Measurements from ENCODE around the gene SYNJ2.

The SYNJ2 gene

DNA sequence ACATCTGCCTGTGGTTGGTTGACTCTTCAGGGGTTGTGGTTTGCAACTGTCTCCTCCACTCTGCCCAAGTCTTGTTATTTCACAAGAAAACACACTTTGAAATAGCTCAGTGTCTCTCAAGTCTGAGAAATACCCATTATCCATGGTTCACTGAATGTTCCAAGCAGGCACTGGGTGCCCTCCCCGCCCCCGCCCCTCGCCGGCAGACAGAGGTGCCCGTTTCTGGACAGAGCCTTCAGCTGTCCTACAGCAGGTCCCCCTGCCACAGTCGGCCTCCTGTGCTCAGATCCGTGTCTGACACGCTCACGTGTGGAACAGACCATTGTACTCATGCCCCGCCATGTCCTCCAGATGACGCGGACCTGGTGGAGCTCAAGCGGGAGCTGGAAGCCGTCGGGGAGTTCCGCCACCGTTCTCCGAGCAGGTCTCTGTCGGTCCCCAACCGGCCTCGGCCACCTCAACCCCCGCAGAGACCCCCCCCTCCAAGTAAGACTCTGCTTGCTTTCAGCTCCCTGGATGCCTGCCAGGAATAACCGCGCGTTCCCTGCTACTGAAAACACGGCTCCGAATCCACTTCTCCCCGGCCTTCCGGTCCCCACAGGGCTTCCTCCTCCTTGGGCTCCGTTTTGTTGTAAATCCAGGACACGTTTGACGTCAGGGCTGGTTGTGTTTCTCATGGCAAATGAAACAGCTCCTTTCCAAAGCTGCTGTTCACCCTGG lies 105.0 kb downstream of the SYNJ2 start:
- no peak for DNase-seq

DNA sequence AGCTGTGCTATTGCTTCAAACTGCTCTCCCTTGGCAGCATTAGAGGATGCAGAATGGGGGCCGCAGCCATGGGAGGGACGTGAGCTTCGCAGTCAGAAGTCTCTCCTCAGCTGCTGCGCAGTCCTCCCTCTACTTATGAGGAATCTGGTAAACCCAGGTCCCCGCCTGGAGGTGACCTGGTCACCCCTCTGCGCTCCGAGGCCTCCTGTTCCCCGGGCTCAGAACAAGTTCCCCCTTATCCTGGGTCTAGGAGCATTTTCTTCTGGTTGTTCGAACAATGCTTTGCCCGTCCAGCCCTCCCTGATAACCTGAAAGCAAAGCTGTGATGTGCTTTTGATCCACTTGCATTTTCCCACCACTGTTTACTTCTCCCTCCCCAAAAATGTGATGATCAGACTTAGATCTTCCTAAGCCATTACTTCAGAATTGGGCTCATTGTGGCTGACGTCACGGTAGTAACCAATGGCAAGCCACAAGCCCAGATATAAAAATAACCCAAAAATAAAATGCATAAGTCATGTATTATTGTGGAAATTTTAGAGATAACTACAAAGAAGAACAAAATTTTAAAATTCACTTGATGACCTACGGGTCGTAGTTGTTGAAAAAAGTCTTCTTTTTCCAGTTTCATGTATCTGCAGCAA lies 105.7 kb downstream of the SYNJ2 start:
- DNase-seq: no peak

DNA sequence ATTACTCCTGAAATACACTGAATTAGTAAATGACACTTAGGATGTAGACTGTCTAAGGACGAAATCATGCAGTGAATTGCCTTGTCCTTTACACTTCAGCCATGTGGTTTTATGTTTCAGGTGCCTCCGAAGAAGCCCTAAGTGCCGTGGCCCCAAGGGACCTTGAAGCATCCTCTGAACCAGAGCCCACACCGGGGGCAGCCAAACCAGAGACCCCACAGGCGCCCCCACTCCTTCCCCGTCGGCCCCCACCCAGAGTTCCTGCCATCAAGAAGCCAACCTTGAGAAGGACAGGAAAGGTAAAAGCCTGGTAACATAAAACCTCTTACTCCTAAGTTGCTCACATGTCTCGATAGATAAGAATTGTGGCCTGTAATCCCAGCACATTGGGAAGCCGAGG lies 111.1 kb downstream of the SYNJ2 start:
- no peak for DNase-seq

DNA sequence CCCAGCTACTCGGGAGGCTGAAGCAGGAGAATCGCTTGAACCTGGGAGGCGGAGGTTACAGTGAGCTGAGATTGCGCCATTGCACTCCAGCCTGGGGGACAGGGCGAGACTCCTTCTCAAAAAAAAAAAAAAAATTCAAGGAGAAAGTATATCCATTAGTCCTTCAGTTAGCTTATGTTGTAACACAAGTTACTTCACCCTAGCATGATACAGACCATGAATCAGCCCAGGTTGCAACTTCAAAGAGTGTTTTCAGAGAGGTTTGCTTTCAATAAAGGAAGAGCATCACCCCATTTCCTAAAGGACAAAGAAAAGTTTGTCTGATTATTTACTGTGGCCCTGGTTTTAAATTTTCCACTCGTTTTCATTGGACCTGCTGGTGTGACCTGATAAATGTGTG lies 113.4 kb downstream of the SYNJ2 start:
- no peak for DNase-seq

DNA sequence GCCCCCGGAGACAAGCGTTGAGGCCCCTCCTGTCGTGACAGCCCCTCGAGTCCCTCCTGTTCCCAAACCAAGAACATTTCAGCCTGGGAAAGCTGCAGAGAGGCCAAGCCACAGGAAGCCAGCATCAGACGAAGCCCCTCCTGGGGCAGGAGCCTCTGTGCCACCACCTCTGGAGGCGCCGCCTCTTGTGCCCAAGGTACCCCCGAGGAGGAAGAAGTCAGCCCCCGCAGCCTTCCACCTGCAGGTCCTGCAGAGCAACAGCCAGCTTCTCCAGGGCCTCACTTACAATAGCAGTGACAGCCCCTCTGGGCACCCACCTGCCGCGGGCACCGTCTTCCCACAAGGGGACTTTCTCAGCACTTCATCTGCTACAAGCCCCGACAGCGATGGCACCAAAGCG lies 114.0 kb downstream of the SYNJ2 start:
- DNase-seq: no peak

DNA sequence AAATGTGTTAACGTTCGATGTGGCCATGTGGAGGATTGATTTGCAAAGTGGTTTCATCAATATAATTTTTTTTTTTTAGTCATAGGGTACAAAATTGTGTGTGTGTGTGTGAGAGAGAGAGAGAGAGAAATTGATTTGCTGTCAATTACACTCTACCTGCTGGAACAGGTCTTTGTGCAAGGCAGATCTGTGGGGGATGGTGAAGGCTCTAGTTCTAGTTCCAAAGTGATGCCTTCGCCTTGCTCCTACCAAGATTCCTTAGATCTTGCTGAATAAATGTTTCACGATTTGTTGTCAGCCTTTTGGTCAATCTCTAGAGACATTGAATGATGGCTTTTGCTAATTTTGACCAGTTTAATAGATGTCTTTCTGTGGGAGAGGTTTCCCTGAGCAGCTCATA lies 121.6 kb downstream of the SYNJ2 start:
- DNase-seq: no peak

DNA sequence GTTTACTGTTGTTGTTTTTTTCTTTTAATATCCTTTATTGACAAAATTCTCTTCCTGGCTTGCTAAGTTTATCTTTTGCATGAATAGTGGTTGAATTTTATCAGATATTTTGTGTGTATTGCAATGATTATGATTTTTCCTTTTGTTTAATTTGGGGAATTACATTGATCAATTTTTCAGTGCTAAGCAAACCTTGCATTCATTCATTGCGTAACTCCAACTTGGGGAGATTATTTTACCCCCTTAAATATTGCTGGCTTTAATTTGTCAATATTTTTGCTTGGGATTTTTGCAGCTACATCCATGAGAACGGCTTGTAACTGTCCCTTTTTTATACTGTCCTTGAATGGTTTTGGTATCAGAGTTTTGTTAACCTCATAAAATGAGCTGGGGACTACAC lies 123.0 kb downstream of the SYNJ2 start:
- no peak for DNase-seq

DNA sequence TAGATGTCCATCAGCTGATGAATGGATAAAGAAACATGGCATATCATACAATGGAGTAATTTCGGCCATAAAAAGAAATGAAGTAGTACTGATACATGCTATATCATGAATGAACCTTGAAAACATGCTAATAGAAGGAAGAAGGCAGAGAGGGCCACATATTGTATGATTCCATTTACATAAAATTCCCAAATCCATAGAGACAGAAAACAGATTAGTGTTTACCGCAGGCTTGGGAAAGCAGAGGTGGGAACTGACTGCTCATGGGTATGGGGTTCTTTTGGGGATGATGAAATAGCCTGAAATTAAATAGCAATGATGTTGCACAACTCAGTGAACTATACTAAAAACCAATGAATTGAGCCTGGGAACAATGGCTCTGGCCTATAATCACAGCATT lies 128.1 kb downstream of the SYNJ2 start:
- no peak for DNase-seq

DNA sequence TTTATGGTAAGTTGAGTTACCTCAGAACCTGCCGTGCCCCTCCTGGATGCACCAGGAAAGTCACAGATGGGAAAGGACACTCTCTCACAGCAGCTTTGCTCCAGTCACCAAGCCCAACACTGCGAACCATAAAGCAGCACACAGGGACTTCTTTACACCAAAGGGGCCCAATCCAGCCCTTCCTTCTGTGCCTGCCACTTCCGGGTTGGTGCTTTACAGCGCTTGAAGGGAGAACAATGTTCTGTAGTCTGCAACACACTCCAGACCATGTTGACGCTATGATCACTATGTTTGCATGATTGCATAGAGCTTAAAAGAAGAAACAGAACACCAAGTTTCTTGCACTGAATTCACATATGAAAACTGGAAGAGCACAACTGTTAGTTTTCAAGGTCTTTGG lies 129.3 kb downstream of the SYNJ2 start:
- DNase-seq: no peak

DNA sequence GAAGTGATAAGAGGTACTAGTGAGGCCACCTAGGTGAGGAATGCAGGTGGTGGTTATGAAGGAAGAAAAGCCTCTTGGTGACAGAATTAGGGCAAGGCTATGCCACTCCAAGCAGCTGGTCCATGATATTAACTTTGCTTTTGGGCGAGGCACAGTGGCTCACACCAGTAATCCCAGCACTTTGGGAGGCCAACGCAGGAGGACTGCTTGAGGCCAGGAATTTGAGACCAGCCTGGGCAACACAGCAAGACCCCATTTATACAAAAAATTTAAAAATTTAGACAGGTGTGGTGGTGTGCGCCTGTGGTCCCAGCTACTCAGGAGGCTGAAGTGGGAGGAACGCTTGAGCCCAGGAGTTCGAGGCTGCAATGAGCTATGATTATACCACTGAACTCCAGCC lies 130.3 kb downstream of the SYNJ2 start:
- no peak for DNase-seq

DNA sequence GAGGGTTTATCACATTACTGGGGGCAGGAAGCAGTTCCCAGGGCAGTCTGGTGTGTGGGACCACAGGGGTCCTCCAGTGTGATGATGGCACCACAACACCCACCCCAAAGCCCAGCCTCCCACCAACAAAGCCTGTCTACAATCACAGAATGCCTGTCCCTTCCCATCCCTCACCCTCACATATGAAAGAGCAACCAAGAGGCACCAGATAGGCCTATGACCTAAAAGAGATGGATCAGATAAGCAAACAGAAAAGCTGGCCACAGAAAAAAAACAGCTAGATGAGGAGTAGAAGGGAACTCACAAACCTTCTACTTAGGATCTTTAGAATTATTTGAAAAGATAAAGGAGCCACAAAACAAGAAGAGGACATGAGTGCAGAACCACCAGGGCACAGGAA lies 132.1 kb downstream of the SYNJ2 start:
- no peak for DNase-seq

DNA sequence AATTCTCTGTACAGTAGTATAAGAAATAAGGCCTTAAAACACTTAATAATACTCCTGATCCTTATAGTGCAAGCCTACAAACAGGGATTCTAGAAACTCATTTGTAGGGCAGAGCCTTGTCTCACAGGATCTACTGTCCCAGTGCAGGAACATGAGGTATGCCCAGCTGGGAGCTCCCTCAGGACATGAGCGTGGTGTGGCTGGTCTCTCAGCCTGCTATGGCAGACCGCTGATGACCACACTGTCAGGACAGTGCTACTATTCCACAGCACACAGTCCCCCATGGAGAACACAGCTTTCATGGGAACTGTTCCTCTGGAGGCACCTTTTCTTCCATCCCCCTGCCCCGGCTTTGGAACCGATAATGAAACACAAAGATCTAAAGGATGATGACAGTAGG lies 133.4 kb downstream of the SYNJ2 start:
- no peak for DNase-seq

DNA sequence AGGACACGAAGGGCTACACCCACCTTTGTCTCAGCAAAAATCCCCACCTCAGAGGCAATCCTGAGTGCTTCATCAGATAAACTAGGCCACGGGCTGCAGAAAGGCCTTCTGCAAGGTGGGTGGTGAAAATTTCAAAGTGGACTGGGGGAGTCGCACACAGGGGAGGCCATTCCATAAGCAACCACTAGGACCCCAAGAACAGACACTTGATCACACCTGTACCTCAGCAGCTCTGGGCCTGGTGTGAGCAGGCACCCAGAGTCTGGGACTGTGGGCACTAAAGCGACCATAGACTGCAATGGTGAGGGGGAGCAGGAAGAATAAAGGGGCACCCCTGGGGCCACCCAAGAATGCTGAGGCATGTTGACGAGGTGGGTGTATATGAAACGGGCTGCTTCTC lies 133.8 kb downstream of the SYNJ2 start:
- DNase-seq: no peak

DNA sequence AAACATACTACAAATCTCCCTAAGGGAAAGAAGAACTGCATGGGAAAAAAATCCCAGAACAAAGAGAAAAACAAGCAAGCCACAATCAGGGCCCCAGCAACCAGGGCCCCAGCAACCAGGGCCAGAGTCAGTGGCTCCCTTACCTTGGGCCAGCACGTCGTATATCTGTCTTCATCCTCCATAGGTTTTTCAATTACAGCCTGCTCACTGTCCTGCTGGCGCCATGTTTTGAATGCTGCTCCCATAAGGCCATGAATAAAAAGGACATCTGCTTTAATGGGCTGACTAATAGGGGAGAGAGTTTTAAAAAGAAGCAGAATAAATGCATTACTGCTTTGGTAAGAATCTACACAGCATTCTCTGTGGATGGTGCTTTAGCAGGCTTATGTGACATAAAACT lies 137.2 kb downstream of the SYNJ2 start:
- DNase-seq: no peak

DNA sequence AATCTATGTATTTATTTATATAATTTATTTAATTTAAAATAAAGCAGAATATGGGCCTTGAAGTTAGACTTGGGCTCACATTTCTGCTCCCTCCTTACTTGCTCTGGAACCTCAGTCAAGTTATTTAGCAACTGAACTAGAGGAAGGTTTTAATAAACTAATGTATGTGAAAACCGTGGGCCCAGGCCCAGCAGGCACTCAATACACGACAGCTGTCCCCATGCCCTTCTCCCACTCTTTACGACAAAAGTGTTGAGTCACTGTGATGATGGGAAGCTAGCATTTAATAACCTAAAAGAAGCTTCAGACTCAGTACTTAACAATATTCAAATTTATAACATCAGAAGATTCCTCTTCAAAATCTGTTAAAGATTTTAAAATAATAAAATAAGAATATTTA lies 139.7 kb downstream of the SYNJ2 start:
- no peak for DNase-seq

DNA sequence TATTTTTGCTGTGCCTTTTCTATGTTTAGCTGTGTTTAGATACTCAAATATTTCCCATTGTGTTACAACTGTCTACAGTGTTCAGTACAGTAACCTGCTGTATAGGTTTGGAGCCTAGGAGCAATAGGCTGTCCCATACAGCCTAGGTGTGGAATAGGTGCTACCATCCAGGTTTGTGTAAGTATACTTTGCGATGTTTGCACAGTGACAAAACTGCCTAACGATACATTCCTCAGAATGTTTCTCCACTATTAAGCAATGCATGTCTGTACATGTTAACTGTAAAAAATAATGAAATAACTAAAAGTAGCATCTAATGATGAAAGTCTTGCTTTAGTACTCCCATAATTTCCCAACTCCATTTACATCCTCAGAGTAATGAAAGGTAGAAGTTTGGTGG lies 140.4 kb downstream of the SYNJ2 start:
- no peak for DNase-seq

DNA sequence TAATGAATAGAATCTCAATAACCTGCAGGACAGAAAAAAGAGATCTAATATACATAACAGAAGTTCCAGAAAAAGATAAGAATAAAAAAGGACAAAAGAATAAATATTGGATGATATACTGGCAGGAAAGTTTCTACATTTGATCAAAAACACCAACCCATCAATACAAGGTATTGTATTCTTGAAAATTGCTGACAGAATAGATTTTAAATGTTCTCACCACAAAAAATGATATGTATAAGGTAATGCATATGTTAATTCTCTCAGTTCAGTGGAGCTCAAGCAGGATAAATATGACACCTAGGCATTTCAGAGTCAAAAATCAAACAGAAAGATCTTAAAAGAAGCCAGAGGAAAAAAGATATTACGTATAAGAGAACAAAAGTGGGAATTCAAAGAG lies 142.6 kb downstream of the SYNJ2 start:
- no peak for DNase-seq

DNA sequence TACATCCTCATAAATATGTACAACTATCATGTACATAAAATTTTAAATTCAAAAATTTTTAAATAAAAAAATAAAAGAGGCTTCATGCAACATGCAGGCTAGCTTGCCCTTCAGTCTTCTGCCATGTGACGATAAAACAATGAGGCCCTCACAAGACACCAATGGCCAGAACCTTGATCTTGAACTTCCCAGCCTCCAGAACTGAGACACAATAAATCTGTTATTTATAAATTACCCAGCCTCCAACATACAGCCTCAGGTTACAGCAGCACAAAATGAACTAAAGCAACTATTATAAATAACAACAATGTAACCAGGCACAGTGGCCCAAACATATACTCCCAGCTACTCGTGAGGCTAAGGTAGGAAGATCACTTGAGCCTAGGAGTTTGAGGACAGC lies 143.6 kb downstream of the SYNJ2 start:
- DNase-seq: no peak

DNA sequence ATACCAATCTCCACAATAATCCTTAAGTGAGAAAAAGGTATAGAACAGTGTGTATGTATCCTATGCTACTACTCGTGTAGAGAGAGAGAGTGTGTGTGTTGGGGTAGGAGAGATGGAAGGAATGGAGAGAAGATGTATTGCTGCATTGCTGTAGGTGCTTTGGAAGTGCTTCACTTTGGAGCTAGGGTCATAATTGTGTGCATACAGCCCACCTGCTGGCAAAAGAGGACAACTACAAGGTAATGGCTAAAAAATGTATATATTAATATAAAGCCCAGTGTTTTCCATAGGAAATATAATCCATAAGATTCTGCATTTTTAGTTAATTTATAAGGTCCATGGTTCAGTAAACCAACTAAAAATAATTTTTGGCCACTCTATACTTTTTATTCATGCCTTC lies 150.3 kb downstream of the SYNJ2 start:
- no peak for DNase-seq

DNA sequence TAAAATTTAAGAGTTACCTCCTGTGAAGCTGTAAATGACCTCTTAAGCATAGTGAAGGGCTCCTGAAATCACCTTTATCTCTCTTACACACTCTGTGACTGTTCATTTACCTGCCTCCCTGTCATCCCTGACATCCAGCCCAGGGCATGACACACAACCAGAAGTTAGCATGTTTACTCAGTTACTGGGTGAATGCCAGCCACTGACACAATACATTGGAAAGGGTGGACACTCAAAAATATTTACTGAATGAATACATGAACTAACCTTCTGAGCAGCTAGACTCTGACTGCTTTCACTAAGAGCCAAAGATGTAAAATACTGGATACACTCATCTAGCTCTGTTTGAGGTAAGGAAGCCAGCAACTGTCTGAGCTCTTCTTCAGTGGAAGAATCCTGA lies 161.1 kb downstream of the SYNJ2 start:
- no peak for DNase-seq

DNA sequence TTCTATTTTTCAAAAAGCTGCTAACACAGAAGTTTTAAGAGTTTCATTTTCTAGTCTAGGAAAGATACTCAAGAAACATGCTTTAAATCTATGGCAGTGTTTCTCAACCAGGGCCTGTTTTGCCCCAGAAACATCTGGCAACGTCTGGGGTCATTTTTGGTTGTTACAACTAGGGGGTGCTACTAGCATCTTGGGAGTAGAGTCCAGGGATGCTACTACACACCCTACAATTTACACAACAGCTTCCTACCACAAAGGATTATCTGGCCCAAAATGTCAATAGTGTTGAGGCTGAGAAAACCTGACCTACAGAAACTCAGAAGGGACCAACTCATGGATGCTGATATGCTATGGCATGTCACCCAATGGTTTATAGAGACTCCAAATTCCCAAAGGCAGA lies 162.0 kb downstream of the SYNJ2 start:
- no peak for DNase-seq

All from central memory CD4-positive, alpha-beta T cell (primary cell).